H1 (cell line): ENCODE results near the gene GCHFR.

Source experiments
- CHD1 ChIP-seq: IDR thresholded peaks from 2 replicates; pipeline ENCODE4 v1.6.1; 2012; ENCODE audit warnings: low read depth, low read length, improper control_type of control experiment
- CTCF ChIP-seq, 3 experiments: IDR thresholded peaks; 1 replicate in 2 of 3; 2 replicates in 1 of 3; pipeline versions ENCODE4 v1.5.1 to v1.6.1; 2011; ENCODE audit warnings: low read length in 3 of 3, mild to moderate bottlenecking in 3 of 3, inconsistent platforms in 2 of 3, low read depth in 1 of 3, moderate library complexity in 1 of 3; ENCODE audit not compliant: insufficient read depth in 1 of 3; ENCODE audit errors: control extremely low read depth in 1 of 3
- EP300 ChIP-seq, 2 experiments: IDR thresholded peaks; 1 replicate in 1 of 2; 2 replicates in 1 of 2; pipeline ENCODE4 v1.6.1; 2011 to 2012; ENCODE audit warnings: low read depth in 2 of 2, low read length in 2 of 2, mild to moderate bottlenecking in 2 of 2, borderline replicate concordance in 1 of 2, inconsistent platforms in 1 of 2, moderate library complexity in 1 of 2
- GTF2F1 ChIP-seq: IDR thresholded peaks from 2 replicates; pipeline ENCODE4 v1.6.1; 2012; ENCODE audit warnings: low read depth, low read length, improper control_type of control experiment, borderline replicate concordance
- JUN ChIP-seq: IDR thresholded peaks from 2 replicates; pipeline ENCODE4 v1.6.1; 2011; ENCODE audit warnings: low read depth, mild to moderate bottlenecking, improper control_type of control experiment, low read length
- MAX ChIP-seq: IDR thresholded peaks from 2 replicates; pipeline ENCODE4 v1.6.1; 2012; ENCODE audit warnings: inconsistent platforms
- NRF1 ChIP-seq: IDR thresholded peaks from 2 replicates; pipeline ENCODE4 v1.6.1; 2011; ENCODE audit warnings: mild to moderate bottlenecking, low read depth, low read length, improper control_type of control experiment
- POLR2A ChIP-seq, 2 experiments: IDR thresholded peaks; 1 replicate in 1 of 2; 2 replicates in 1 of 2; pipeline ENCODE4 v1.6.1; 2011; ENCODE audit warnings: low read depth in 2 of 2, low read length in 2 of 2, mild to moderate bottlenecking in 2 of 2; ENCODE audit errors: control extremely low read depth in 1 of 2
- POLR2AphosphoS5 ChIP-seq: IDR thresholded peaks from 2 replicates; pipeline ENCODE4 v1.6.1; 2011; ENCODE audit warnings: low read depth, low read length
- RAD21 ChIP-seq, 2 experiments: IDR thresholded peaks in 1 of 2; conservative IDR thresholded peaks in 1 of 2; 2 replicates each; pipeline ENCODE4 v1.6.1; 2011; ENCODE audit warnings: low read depth in 2 of 2, low read length in 2 of 2, improper control_type of control experiment in 1 of 2, inconsistent platforms in 1 of 2, mild to moderate bottlenecking in 1 of 2, moderate library complexity in 1 of 2
- RFX5 ChIP-seq: IDR thresholded peaks from 2 replicates; pipeline ENCODE4 v1.6.1; 2011; ENCODE audit warnings: low read depth, low read length, improper control_type of control experiment, borderline replicate concordance
- SIN3A ChIP-seq, 2 experiments: IDR thresholded peaks in 1 of 2; conservative IDR thresholded peaks in 1 of 2; 2 replicates each; pipeline ENCODE4 v1.6.1; 2011 to 2012; ENCODE audit warnings: low read length in 2 of 2, improper control_type of control experiment in 1 of 2, low read depth in 1 of 2, mild to moderate bottlenecking in 1 of 2
- SP1 ChIP-seq: IDR thresholded peaks from 2 replicates; pipeline ENCODE4 v1.6.1; 2011; ENCODE audit warnings: low read depth, low read length
- YY1 ChIP-seq: IDR thresholded peaks from 2 replicates; pipeline ENCODE4 v1.6.1; 2011; ENCODE audit warnings: low read depth, mild to moderate bottlenecking, low read length

- TF ChIP-seq CTCF (IDR thresholded peaks at IDR 0.05; ENCODE audit: control extremely low read depth in 1 of 3, insufficient read depth in 1 of 3, low read depth in 1 of 3, low read length in 3 of 3) = no peak
- TF ChIP-seq RFX5 = no peak
- TF ChIP-seq NRF1 = no peak
- TF ChIP-seq EP300 (IDR thresholded peaks at IDR 0.05; ENCODE audit: borderline replicate concordance in 1 of 2, low read depth in 2 of 2, low read length in 2 of 2) = no peak
- no peak for TF ChIP-seq SIN3A (conservative IDR thresholded peaks at IDR 0.05 in 1 of 2, IDR thresholded peaks at IDR 0.05 in 1 of 2; ENCODE audit: low read depth in 1 of 2, low read length in 2 of 2)
- TF ChIP-seq SP1 = no peak
- no peak for TF ChIP-seq JUN
- TF ChIP-seq YY1 = no peak
- TF ChIP-seq CHD1 = no peak
- TF ChIP-seq RAD21 (IDR thresholded peaks at IDR 0.05 in 1 of 2, conservative IDR thresholded peaks at IDR 0.05 in 1 of 2; ENCODE audit: low read depth in 2 of 2, low read length in 2 of 2) = no peak
- no peak for TF ChIP-seq POLR2AphosphoS5
- no peak for TF ChIP-seq MAX
- TF ChIP-seq POLR2A (IDR thresholded peaks at IDR 0.05; ENCODE audit: control extremely low read depth in 1 of 2, low read depth in 2 of 2, low read length in 2 of 2) = no peak; a peak in 1 of 3 replicates
- no peak for TF ChIP-seq GTF2F1
Measured at GRCh38 chr15:40769274-40770146, 5.6 kb downstream of the GCHFR start, which contains the start of gene C15orf62.
